B cell (primary cell): ENCODE measurements around the gene CYP2W1. TPM values are rescaled to one million over a fixed set of nuclear protein-coding genes. Genes with fewer than 3 reads are reported as not detected.

Source experiments
- ATAC-seq: fragments of 200-7000 bp; cut with Tn5 transposase; one replicate; pipeline ENCODE4 v1.10.0; 2021; ENCODE audit warnings: low read depth, mild to moderate bottlenecking, moderate number of reproducible peaks, moderate library complexity
- CTCF ChIA-PET: fragments of 350-600 bp; sonication (Branson Sonifier 250); formaldehyde crosslinking; loops from one replicate; lab custom pipeline; 2021; ENCODE audit warnings: antibody characterized with exemption, inconsistent platforms; lab: Charles Lee
- POLR2A ChIA-PET: fragments of 350-600 bp; sonication (Branson Sonifier 250); formaldehyde crosslinking; loops from one replicate; lab custom pipeline; 2021; ENCODE audit warnings: antibody characterized with exemption; lab: Charles Lee
- DNase-seq: peaks from one replicate; pipeline ENCODE4 v3.0.0; 2013
- H2AFZ ChIP-seq: 2 replicates; pipeline ENCODE4 v1.6.1; 2012; ENCODE audit warnings: mild to moderate bottlenecking, low read depth, low read length; ENCODE audit not compliant: insufficient read depth, poor library complexity, severe bottlenecking
- H3K27ac ChIP-seq, 2 donors: 1 replicate in 1 of 2; 2 replicates in 1 of 2; pipeline ENCODE4 v1.5.1; 2012 to 2013; ENCODE audit warnings: low read length in 2 of 2, mild to moderate bottlenecking in 2 of 2, moderate library complexity in 1 of 2
- H3K27me3 ChIP-seq, 4 experiments: fragments of 200-600 bp in 1 of 4; sonication (generic) in 1 of 4; replicated peaks in 1 of 4; 1 replicate in 2 of 4; 2 replicates in 2 of 4; pipeline versions ENCODE4 v1.6.1 to v1.7.0; 2013 to 2016; ENCODE audit warnings: low read length in 3 of 4, mild to moderate bottlenecking in 2 of 4, mixed read lengths in 1 of 4, moderate library complexity in 1 of 4; ENCODE audit not compliant: insufficient read depth in 4 of 4, control insufficient read depth in 3 of 4; ENCODE audit errors: control extremely low read depth in 1 of 4
- H3K36me3 ChIP-seq, 2 experiments: replicated peaks in 1 of 2; 1 replicate in 1 of 2; 2 replicates in 1 of 2; pipeline versions ENCODE4 v1.6.1 to v1.7.1; 2013; ENCODE audit warnings: low read length in 1 of 2; ENCODE audit not compliant: insufficient read depth in 2 of 2, control insufficient read depth in 1 of 2; ENCODE audit errors: control extremely low read depth in 1 of 2, extremely low read depth in 1 of 2
- H3K4me1 ChIP-seq, 2 donors: fragments of 200-600 bp in 1 of 2; sonication (generic) in 1 of 2; 1 replicate in 1 of 2; 2 replicates in 1 of 2; pipeline versions ENCODE4 v1.5.1 to v1.6.1; 2013 to 2017; ENCODE audit warnings: low read length in 2 of 2; ENCODE audit not compliant: control insufficient read depth in 2 of 2, insufficient read depth in 2 of 2
- H3K4me2 ChIP-seq: replicated peaks from 2 replicates; pipeline ENCODE3; 2012; ENCODE audit warnings: mild to moderate bottlenecking, low read depth, low read length; ENCODE audit not compliant: poor library complexity, severe bottlenecking
- H3K4me3 ChIP-seq, 5 experiments: fragments of 200-600 bp in 1 of 5; sonication (generic) in 1 of 5; 1 replicate in 3 of 5; 2 replicates in 2 of 5; pipeline versions ENCODE4 v1.5.1 to v1.7.0; 2011 to 2016; ENCODE audit warnings: low read length in 4 of 5, mild to moderate bottlenecking in 4 of 5, low read depth in 2 of 5, control low read depth in 1 of 5, moderate library complexity in 1 of 5; ENCODE audit not compliant: insufficient read depth in 1 of 5; ENCODE audit errors: control extremely low read depth in 1 of 5, extremely low read depth in 1 of 5
- H3K79me2 ChIP-seq: fragments of 200-600 bp; sonication (generic); one replicate; pipeline ENCODE4 v1.6.0; 2016; ENCODE audit warnings: low read length; ENCODE audit not compliant: control insufficient read depth, insufficient read depth
- H3K9ac ChIP-seq: fragments of 200-600 bp; sonication (generic); 2 replicates; pipeline ENCODE4 v1.6.1; 2017; ENCODE audit warnings: mild to moderate bottlenecking, low read length, moderate library complexity
- H3K9me3 ChIP-seq, 3 donors: one replicate each; pipeline versions ENCODE4 v1.6.1 to v1.7.1; 2013; ENCODE audit warnings: low read length in 2 of 3; ENCODE audit not compliant: control insufficient read depth in 2 of 3, insufficient read depth in 1 of 3; ENCODE audit errors: control extremely low read depth in 1 of 3
- H4K20me1 ChIP-seq: 2 replicates; pipeline ENCODE4 v1.6.0; 2012; ENCODE audit warnings: mild to moderate bottlenecking, low read length; ENCODE audit not compliant: insufficient read depth, control insufficient read depth, poor library complexity, severe bottlenecking
- H3K27ac Mint-ChIP-seq: one replicate; pipeline ENCODE4 v1.8.0; 2021; ENCODE audit warnings: mixed read lengths
- H3K27me3 Mint-ChIP-seq: one replicate; pipeline ENCODE4 v1.8.0; 2021; ENCODE audit warnings: mixed read lengths
- H3K4me1 Mint-ChIP-seq: one replicate; pipeline ENCODE4 v1.8.0; 2021; ENCODE audit warnings: mixed read lengths
- H3K4me3 Mint-ChIP-seq: one replicate; pipeline ENCODE4 v1.8.0; 2021; ENCODE audit warnings: mixed read lengths
- H3K9me3 Mint-ChIP-seq: one replicate; pipeline ENCODE4 v1.8.0; 2022; ENCODE audit warnings: mixed read lengths; ENCODE audit not compliant: insufficient read depth
- EZH2 ChIP-seq: IDR thresholded peaks from 2 replicates; pipeline ENCODE4 v1.6.1; 2012; ENCODE audit warnings: borderline replicate concordance, low read depth, mild to moderate bottlenecking, moderate library complexity, low read length; ENCODE audit not compliant: insufficient read depth, poor library complexity, severe bottlenecking
- WGBS: methylation state at CpG from one replicate; pipeline ENCODE4 v1.1.5; 2013; ENCODE audit warnings: missing lambda C conversion rate; ENCODE audit not compliant: insufficient coverage; 5-methylcytosine and 5-hydroxymethylcytosine counted together
- intact Hi-C: fragments of 100-400 bp; cut with micrococcal nuclease; formaldehyde crosslinking; loops from one replicate; pipeline ENCODE4 v1.10.0; 2022
- polyA plus RNA-seq: library from polyadenylated mRNA; depleted of rRNA; stranded (reverse); fragments of >200 nt; gene quantifications from 2 replicates; pipeline ENCODE4 v1.2.3, GENCODE V29; 2012
- total RNA-seq, 2 donors: library from RNA; stranded (reverse); fragments of 120-200 nt in 1 of 2; gene quantifications; 1 replicate in 1 of 2; 2 replicates in 1 of 2; pipeline versions ENCODE4 v1.2.3 to v1.2.4, GENCODE V29; 2013 to 2022
- TF ChIP-seq, protein P1 (sequence below): fragments of 200-600 bp; IDR thresholded peaks from one replicate; pipeline ENCODE4 v1.8.0; 2022; ENCODE audit warnings: antibody characterized with exemption, mild to moderate bottlenecking

The CYP2W1 gene
- total and polyA plus RNA-seq, 2 donors (not counting 1 experiment from before 2014, with no cell fraction given): not detected

DNA sequence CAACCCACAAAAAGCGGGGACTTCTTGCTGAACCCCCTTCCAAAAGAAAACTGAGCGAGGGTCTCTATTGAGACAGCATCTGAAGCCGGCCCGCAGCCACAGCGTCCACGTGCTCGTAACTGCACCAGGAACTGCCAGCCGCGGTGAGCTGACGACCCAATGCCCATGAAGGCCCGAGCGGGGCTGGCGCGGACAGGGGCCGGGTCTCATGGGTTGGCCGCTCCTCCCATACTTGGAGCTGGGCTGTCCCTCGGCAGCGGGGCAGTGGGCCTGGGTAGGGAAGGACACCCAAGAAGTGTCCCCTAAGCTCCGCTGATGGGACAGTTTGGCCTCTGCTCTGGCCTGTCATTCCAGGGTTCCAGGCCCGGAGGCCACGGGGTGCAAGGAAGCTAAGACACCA is 22.3 kb downstream of the CYP2W1 start:
- H3K4me3 Mint-ChIP-seq: no peak overlapping the region
- intact Hi-C loops: no loop called here
- WGBS: over 99% methylated on average over 21 of the region's 21 CpGs
- H3K79me2 ChIP-seq: peaks cover 11% of the 10 kb centered on the region
- ChIA-PET POLR2A (interaction anchor here (0.7 to 3.1 kb wide), 3 partner anchors 9 to 21 kb away, joined by 4 to 15 read pairs (median 5); no protein-coding TSS in a partner anchor), CTCF (interaction anchor here (0.6 to 3.4 kb wide), 5 partner anchors 11 to 1547 kb away, joined by 3 to 22 read pairs (median 4); no protein-coding TSS in a partner anchor)
- no peak overlapping the region for H3K9ac ChIP-seq
- no peak overlapping the region for H3K4me3 ChIP-seq
- no peak overlapping the region for H3K27ac Mint-ChIP-seq
- H3K9me3 Mint-ChIP-seq: no peaks in the 10 kb centered on the region
- DNase-seq (no peak), ATAC-seq (no peak)
- peaks cover 0 to 5% (median 0%) of the 10 kb centered on the region in 3 donors for H3K9me3 ChIP-seq
- H3K4me2 ChIP-seq: no peak overlapping the region
- H3K27me3 ChIP-seq: no peaks in the 10 kb centered on the region
- H2AFZ ChIP-seq: no peak overlapping the region
- H3K4me1 ChIP-seq: peaks cover 10 to 21% of the 10 kb centered on the region in 2 donors
- no peak overlapping the region for H3K27ac ChIP-seq
- no peaks in the 10 kb centered on the region for H3K27me3 Mint-ChIP-seq
- TF ChIP-seq EZH2: no peak
- TF ChIP-seq, protein P1, sequence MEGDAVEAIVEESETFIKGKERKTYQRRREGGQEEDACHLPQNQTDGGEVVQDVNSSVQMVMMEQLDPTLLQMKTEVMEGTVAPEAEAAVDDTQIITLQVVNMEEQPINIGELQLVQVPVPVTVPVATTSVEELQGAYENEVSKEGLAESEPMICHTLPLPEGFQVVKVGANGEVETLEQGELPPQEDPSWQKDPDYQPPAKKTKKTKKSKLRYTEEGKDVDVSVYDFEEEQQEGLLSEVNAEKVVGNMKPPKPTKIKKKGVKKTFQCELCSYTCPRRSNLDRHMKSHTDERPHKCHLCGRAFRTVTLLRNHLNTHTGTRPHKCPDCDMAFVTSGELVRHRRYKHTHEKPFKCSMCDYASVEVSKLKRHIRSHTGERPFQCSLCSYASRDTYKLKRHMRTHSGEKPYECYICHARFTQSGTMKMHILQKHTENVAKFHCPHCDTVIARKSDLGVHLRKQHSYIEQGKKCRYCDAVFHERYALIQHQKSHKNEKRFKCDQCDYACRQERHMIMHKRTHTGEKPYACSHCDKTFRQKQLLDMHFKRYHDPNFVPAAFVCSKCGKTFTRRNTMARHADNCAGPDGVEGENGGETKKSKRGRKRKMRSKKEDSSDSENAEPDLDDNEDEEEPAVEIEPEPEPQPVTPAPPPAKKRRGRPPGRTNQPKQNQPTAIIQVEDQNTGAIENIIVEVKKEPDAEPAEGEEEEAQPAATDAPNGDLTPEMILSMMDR: no peak
- H3K4me1 Mint-ChIP-seq: peaks cover 33% of the 10 kb centered on the region
- peaks cover 0 to 33% of the 10 kb centered on the region in 2 experiments for H3K36me3 ChIP-seq
- H4K20me1 ChIP-seq: peaks cover 51% of the 10 kb centered on the region

GRCh38 chr7:1007901-1008300 is 24.9 kb downstream of the CYP2W1 start:
- Histone ChIP-seq H3K4me2 (no peak overlapping the region), H3K9me3 (peaks cover 0 to 5% (median 0%) of the 10 kb centered on the region in 3 donors), H3K4me3 (no peak overlapping the region), H2AFZ (no peak overlapping the region), H4K20me1 (peaks cover 71% of the 10 kb centered on the region), H3K36me3 (peaks cover 0 to 33% of the 10 kb centered on the region in 2 experiments), H3K27ac (no peak overlapping the region), H3K4me1 (peaks cover 20 to 30% of the 10 kb centered on the region in 2 donors), H3K9ac (no peak overlapping the region), H3K27me3 (no peaks in the 10 kb centered on the region), H3K79me2 (peaks cover 33% of the 10 kb centered on the region)
- Mint-ChIP-seq H3K9me3 (no peaks in the 10 kb centered on the region), H3K27ac (no peak overlapping the region), H3K4me3 (no peak overlapping the region), H3K4me1 (peaks cover 44% of the 10 kb centered on the region), H3K27me3 (no peaks in the 10 kb centered on the region)
- ChIA-PET CTCF (interaction anchor here (1.0 to 1.5 kb wide), 2 partner anchors 15 to 58 kb away, joined by 4 to 6 read pairs; no protein-coding TSS in a partner anchor), POLR2A (no interaction called here)
- ATAC-seq (no peak), DNase-seq (no peak)
- 87% methylated on average over 13 of the region's 15 CpGs for WGBS
- intact Hi-C loops: no loop called here
- no peak for TF ChIP-seq EZH2
- TF ChIP-seq, protein P1: no peak
